HG03066 (cell line): ENCODE results near the gene SLC38A9.

Experiments
- ATAC-seq: cut with Tn5 transposase; IDR thresholded peaks from one replicate; pipeline ENCODE4 v1.9.1; 2021; ENCODE audit warnings: low read depth; ENCODE audit not compliant: unreplicated experiment

The SLC38A9 gene

GRCh38 chr5:55668356-55668755 lies 43.8 kb downstream of the SLC38A9 start:
- no peak for ATAC-seq

- ATAC-seq: no peak
Measured at GRCh38 chr5:55667938-55668337, 44.2 kb downstream of the SLC38A9 start.

GRCh38 chr5:55665065-55665464 lies 47.1 kb downstream of the SLC38A9 start:
- no peak for ATAC-seq

GRCh38 chr5:55657443-55657842 lies 54.7 kb downstream of the SLC38A9 start:
- no peak for ATAC-seq

GRCh38 chr5:55650386-55650785 lies 61.7 kb downstream of the SLC38A9 start:
- no peak for ATAC-seq

- ATAC-seq: no peak
Measured at GRCh38 chr5:55649963-55650362, 62.2 kb downstream of the SLC38A9 start.

- no peak for ATAC-seq
Measured at GRCh38 chr5:55645304-55645703, 66.8 kb downstream of the SLC38A9 start.

GRCh38 chr5:55638455-55638854 lies 73.7 kb downstream of the SLC38A9 start:
- ATAC-seq: no peak

- ATAC-seq: no peak
Measured at GRCh38 chr5:55638051-55638450, 74.1 kb downstream of the SLC38A9 start.

GRCh38 chr5:55636683-55637082 lies 75.4 kb downstream of the SLC38A9 start:
- no peak for ATAC-seq

GRCh38 chr5:55636177-55636576 lies 75.9 kb downstream of the SLC38A9 start:
- no peak for ATAC-seq

GRCh38 chr5:55634866-55635265 lies 77.3 kb downstream of the SLC38A9 start:
- no peak for ATAC-seq

- ATAC-seq: no peak
Measured at GRCh38 chr5:55634209-55634805, 77.8 kb downstream of the SLC38A9 start.

GRCh38 chr5:55633574-55634208 lies 78.4 kb downstream of the SLC38A9 start:
- no peak for ATAC-seq

- ATAC-seq: no peak
Measured at GRCh38 chr5:55629815-55630214, 82.3 kb downstream of the SLC38A9 start.

- ATAC-seq: no peak
Measured at GRCh38 chr5:55626790-55627189, 85.3 kb downstream of the SLC38A9 start.

- ATAC-seq: no peak
Measured at GRCh38 chr5:55625913-55626312, 86.2 kb downstream of the SLC38A9 start.

GRCh38 chr5:55625589-55625909 lies 86.6 kb downstream of the SLC38A9 start:
- no peak for ATAC-seq

GRCh38 chr5:55624841-55625588 lies 87.1 kb downstream of the SLC38A9 start:
- ATAC-seq: no peak

- no peak for ATAC-seq
Measured at GRCh38 chr5:55623789-55624188, 88.3 kb downstream of the SLC38A9 start.

- no peak for ATAC-seq
Measured at GRCh38 chr5:55622460-55622859, 89.7 kb downstream of the SLC38A9 start.

GRCh38 chr5:55621229-55621628 lies 90.9 kb downstream of the SLC38A9 start:
- no peak for ATAC-seq
